HG03139 (cell line): Measurements from ENCODE around the gene CSMD2.

Experiments
- ATAC-seq: cut with Tn5 transposase; IDR thresholded peaks from one replicate; pipeline ENCODE4 v1.9.1; 2021; ENCODE audit not compliant: unreplicated experiment

Gene CSMD2

GRCh38 chr1:33657833-33658232, 507.2 kb downstream of the CSMD2 start:
- ATAC-seq, result no peak

GRCh38 chr1:33656467-33657005, 508.5 kb downstream of the CSMD2 start:
- ATAC-seq, result no peak

- ATAC-seq, result no peak
Observed at GRCh38 chr1:33655496-33655895, 509.5 kb downstream of the CSMD2 start.

GRCh38 chr1:33654267-33654834, 510.7 kb downstream of the CSMD2 start:
- no peak for ATAC-seq

- no peak for ATAC-seq
Observed at GRCh38 chr1:33653226-33653625, 511.8 kb downstream of the CSMD2 start.

- ATAC-seq, result no peak
Observed at GRCh38 chr1:33650708-33651107, 514.3 kb downstream of the CSMD2 start.

- ATAC-seq, result no peak
Observed at GRCh38 chr1:33649759-33650158, 515.3 kb downstream of the CSMD2 start.

- no peak for ATAC-seq
Observed at GRCh38 chr1:33643216-33643615, 521.8 kb downstream of the CSMD2 start.

GRCh38 chr1:33641104-33641830, 523.8 kb downstream of the CSMD2 start:
- no peak for ATAC-seq

GRCh38 chr1:33640114-33640660, 524.8 kb downstream of the CSMD2 start:
- no peak for ATAC-seq

GRCh38 chr1:33637846-33638440, 527.1 kb downstream of the CSMD2 start:
- no peak for ATAC-seq

- ATAC-seq, result no peak
Observed at GRCh38 chr1:33636209-33636608, 528.8 kb downstream of the CSMD2 start.

GRCh38 chr1:33635336-33636012, 529.6 kb downstream of the CSMD2 start:
- ATAC-seq, result no peak

- ATAC-seq, result no peak
Observed at GRCh38 chr1:33634806-33635205, 530.2 kb downstream of the CSMD2 start.

GRCh38 chr1:33634143-33634542, 530.9 kb downstream of the CSMD2 start:
- ATAC-seq, result no peak

GRCh38 chr1:33633019-33633801, 531.8 kb downstream of the CSMD2 start:
- ATAC-seq, result peak; percentile 70

- ATAC-seq, result no peak
Observed at GRCh38 chr1:33630686-33631085, 534.3 kb downstream of the CSMD2 start.

- no peak for ATAC-seq
Observed at GRCh38 chr1:33626801-33627200, 538.2 kb downstream of the CSMD2 start.

GRCh38 chr1:33624991-33625870, 539.8 kb downstream of the CSMD2 start:
- ATAC-seq, result no peak
